DMS53 treated with DMSO at 0.1 percent for 48 hours (cell line): ENCODE results near the gene STN1.

Experiments
- DNase-seq: peaks from one replicate; lab custom pipeline; 2025; ENCODE audit not compliant: unreplicated experiment; lab: John Stamatoyannopoulos, UW

The STN1 gene

DNA sequence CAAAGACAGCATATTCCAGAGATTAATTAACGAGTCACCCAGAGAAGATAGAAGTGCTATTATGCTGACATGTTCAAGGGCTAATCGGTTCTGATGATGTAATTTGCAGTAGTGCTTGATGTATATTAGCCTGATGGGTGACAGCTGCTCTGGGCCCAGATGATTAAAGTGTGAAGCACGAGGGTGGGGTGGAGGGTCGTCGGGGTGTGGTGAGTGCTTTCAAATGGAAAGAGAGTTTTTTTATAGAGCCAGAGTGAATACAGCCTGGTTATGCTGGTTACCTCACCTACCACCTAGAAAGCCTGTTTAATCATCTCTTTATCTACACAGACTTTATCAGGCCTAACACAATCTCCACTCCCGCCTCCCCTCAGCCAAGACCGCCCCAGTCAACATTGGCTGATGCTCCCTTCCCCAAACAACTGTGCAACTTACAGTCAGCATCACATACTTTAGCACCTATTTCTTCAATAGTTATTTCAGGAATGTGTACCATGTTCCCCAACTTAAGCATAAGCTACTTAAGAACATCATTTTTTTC, 11.5 kb upstream of the STN1 start:
- no peak for DNase-seq

DNA sequence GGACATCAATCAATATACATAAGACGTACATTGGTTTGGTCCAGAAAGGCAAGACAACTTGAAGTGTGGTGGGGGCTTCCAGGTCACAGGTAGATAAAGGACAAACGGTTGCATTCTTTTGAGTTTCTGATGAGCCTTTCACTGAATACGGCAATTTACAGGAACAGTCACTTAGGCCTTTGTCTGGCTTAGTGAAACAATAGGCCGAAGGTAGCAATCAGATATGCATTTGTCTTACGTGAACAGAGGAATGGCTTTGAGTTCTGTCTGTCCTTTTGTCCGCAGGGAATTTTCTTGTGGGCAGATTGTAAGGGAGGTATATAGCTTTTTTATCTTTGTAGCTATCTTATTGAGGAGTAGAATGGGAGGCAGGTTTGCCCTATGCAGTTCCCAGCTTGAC, 10.8 kb upstream of the STN1 start:
- no peak for DNase-seq

DNA sequence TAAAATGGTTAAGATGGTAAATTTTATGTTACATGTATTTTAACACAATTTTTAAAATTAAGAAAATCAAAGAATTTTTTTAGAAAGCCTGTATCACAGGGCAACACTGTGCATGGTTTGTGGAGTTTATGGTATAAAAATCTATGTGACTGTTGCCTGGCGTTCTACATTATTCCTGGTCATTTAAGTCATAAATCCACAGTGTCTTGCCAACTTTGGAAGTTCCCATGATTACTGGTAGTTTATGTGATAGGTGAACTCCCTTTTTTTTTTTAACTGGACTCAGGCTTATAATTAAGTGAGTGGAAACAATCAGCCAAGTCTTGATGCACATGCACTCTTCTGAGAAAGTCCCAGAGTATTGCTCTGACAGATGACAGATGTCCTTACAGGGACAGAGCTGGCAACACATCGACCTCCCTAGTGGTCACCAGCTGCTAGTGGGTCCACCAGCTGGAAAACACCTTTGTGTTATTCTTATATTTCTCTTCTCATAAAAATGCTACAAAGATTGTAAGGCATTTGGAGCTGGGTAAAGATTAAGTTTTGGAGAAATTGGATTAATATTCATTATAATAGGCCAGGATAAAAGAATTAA, 8.8 kb upstream of the STN1 start:
- no peak for DNase-seq

DNA sequence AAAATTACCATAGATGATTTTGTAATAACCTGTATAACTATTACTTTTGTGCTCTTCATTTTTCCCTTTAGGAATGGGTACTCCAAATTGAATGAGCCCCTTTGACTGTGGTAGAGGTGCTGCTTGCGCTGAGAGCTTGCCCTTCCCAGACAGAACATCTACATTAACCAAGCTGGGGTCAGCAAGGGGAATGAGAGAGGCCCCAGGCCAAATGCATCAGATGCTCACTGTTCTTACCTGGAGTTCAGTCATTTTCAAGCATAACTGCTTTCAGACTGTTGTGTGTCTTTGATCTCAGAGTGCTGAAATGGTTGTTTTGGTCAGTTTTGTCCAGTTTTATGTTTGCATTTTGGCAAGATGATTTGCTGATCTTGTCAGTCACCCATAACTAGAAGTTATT, 7.6 kb upstream of the STN1 start:
- DNase-seq, result no peak

DNA sequence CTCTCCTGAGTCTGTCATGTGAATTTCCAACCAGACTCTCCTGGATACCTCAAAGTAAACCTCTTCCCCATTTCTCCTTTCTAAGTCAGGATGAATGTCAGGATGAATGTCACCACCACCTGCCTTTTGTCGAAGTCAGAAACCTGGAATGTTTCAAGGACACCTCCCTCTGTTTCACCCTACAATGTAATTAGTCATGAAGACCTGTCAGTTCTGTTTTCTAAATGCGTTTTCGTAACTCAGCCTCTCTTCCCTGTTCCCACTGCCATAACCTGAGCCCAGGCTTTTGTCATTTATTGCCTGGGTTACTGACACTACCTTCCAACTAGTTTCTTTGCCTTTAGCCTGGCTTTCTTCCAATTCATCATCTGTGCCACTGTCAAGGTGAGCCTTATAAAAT, 5.5 kb upstream of the STN1 start:
- no peak for DNase-seq

DNA sequence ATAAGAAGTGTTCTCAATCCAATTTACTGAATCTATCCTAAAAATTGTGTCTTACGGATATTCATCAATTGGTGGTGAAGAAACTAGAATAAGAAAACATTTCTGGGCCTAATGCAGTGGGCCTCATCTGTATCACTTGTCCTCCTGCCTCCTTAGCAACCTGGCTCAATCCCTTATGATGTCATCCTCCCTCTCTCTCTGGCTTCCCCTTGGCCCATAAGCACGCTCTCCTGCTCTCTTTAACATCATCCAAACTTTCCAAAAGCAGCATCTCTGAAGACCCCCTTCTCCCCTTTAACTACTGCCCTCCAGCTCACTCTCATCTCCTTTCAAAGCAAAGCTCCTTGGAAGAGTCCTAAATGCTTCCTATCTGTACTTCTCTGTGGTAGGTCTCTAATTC, 4.7 kb upstream of the STN1 start:
- no peak for DNase-seq

DNA sequence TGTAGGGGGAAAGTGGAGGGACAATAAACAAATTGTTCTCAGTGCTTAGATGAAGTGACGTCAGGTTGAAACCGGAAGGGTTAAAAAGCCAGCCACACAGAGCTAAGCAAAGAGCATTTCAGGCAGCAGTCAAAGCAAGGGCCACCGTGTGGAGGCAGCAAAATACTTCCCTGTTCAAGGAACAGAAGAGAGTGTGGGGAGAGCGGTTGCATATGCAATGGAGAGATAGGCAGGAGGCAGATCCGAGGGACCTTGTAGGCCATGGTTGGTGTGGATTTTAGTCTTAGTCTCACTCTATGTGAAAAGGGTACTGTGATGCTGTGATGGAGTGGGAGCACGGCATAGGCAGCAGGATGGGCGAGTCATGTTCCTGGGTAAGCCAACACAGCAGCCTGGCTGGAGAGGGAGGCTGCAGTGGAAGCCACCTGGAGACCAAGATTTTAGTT, 3.8 kb upstream of the STN1 start:
- DNase-seq, result no peak

GRCh38 chr10:103921248-103921647, 3.3 kb upstream of the STN1 start:
- DNase-seq, result no peak

GRCh38 chr10:103919648-103920025, 1.7 kb upstream of the STN1 start:
- DNase-seq, result no peak

DNA sequence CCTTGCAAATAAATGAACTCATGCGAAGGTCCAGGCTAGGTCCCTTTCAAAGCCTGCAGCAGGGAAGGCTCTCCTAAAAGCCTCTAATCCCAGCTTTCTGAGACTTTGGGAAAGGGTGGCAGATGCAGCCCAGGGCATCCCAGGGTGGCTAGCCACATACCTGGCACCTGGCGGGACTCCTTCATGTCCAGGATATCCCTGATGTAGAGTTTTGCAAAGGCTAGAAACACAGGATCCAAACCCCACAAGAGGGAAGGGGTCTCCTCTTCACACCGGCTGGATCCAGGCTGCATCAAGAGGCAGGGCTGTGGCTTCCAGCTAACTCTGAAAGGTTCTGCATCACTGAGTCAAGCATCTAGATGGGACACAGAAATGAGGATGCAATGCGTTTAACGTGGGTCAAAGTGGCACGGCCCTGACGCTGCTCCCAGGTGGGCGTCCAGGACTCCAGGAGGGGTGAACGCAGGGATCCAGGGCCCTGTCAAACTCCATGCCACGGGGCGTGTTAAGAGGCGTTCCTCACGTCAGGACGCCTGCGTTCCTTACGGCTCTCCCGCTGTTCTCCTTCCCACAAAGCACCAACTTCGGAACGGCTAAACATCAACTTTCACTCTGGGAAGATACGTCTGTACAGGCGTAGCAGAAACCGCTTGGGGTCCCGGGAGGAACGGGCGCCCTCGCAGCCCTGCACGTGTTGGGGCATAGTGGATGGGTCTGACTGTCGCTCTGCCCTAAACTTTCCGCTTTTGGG, 507 bp downstream of the STN1 start:
- no peak for DNase-seq

DNA sequence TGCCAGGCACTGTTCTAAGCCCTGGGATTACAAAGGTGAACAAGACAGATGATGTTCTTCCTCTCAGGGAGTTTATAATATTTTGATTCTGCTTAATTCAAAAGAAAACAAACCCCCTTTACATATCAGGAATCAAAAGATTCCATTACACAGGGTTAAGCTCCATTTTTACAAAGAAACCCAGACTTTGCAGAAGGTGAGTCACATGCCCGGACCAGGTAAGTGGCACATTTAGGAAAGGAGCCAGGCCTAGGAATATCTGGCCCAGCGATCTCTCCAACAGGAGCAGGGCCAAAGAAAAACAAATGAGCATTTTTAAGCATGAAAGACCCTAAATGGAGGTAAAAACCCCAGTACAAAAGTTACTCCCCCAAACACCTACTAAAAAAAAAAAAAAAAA, 1.1 kb downstream of the STN1 start:
- DNase-seq, result no peak

- DNase-seq, result no peak
These were observed 1.7 kb downstream of the STN1 start for GRCh38 chr10:103916254-103916653.

DNA sequence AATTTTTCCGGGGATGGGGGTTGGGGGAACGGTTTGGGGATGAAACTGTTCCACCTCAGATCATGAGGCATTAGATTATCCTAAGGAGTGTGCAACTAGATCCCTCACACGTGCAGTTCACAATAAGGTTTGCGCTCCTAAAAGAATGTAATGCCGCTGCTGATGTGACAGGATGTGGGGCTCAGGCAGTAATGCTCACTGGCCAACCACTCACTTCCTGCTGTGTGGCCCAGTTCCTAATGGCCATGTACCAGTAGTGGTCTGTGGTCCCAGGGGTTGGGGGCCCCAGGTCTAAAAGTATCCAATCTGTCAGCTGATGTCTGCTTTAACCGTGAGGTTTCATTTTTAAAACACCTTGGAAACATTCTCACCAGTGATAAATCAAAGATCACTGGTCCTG, 2.2 kb downstream of the STN1 start:
- no peak for DNase-seq

- DNase-seq, result no peak
These were observed 5.2 kb downstream of the STN1 start for GRCh38 chr10:103912759-103913158.

DNA sequence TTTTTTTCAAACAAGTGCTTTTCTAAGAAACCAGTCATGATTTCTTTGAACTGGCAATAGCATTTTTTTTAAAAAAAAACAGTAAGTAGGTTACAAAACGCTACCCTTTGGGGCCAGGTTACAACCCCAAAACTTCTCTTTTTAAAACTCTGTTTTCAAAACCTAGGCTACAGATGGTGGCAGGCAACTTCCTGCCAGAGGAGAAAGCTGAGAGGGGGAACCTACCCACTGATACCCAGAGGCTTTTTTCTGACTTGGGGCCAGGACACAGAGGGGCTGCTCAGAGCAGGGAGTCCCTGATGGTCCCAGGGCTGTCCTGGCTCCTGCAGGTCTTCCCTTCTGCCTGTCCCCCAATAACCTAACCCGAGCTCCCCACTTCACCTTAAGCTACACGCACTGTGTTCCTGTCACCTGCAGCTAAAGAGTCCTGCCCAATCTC, 6.9 kb downstream of the STN1 start:
- DNase-seq, result no peak

GRCh38 chr10:103910442-103911012, 7.5 kb downstream of the STN1 start:
- DNase-seq, result no peak

DNA sequence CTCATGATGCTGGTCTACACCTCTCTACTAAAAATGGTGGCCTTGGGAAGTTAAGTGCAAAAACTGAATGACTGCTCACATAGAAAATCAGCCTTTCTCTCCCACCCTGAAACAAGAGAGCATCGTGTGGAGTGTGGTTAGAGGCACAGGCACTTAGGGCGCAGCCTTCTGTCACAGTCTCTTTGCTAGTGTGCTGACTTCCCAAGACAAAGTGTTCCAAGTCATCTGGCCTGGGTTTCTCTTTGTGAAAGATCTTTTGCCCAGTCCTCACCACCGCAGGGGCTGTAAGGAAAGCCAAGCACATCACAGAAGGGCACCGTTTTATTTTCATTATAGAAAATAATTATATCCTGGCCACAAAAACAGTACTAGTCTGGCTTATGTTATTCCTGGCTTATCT, 12.5 kb downstream of the STN1 start:
- DNase-seq, result no peak

DNA sequence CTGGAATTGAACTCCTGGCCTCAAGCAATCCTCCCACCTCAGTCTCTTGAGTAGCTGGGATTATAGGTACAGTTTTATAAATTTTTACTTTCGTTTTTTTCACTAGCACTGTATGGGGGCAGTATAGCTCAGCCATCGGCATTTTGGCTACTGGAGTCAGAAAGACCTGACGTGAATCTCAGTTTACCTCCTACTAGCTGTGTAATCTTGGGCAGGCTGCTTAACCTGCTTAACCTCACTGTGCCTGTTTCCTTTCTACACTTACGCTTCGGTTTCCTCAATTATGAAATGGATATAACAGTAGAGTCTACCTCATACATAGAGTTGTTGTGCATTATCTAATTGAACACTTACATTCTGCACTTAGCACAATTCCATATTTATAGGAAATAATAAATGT, 16.7 kb downstream of the STN1 start:
- DNase-seq, result no peak

GRCh38 chr10:103899312-103899711, 18.7 kb downstream of the STN1 start:
- DNase-seq, result no peak

DNA sequence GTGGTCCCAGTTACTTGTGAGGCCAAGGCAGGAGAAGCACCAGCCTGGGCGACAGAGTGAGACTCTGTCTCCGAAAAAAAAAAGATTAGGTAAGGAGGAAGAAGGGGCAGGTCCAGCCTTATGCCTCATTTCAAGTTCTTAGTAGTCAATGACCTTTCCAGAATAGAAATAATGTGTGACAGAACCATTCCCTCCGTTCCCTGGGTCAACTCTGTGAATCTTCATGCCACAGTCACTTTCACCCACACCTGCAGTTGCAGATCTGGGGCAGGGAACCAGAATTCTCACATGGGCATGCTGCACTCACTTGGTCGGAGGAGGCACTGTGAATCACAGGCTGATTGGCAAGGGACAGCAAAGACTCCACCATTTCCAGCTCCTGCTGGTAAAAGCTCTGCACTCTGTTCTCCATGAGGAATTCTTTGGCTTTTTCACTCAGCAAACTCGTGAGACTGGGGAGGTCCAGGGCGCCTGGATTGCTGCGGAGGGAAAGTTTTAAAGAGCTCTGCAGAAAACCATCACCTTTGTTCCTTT, 20.7 kb downstream of the STN1 start:
- DNase-seq, result no peak

GRCh38 chr10:103896225-103896624, 21.8 kb downstream of the STN1 start:
- DNase-seq, result no peak
